PC-9 (cell line): Measurements from ENCODE around the gene SP140L.

Experiments used
- EZH2 ChIP-seq: fragments of 200-600 bp; sonication (generic); IDR thresholded peaks from 2 replicates; pipeline ENCODE4 v1.8.0; 2017; ENCODE audit warnings: antibody characterized with exemption, low read depth
- TF ChIP-seq, protein P1 (sequence below): fragments of 200-600 bp; sonication (generic); conservative IDR thresholded peaks from 2 replicates; pipeline ENCODE4 v1.6.1; 2017; ENCODE audit warnings: mixed run types, antibody characterized with exemption, mild to moderate bottlenecking, moderate library complexity

DNA sequence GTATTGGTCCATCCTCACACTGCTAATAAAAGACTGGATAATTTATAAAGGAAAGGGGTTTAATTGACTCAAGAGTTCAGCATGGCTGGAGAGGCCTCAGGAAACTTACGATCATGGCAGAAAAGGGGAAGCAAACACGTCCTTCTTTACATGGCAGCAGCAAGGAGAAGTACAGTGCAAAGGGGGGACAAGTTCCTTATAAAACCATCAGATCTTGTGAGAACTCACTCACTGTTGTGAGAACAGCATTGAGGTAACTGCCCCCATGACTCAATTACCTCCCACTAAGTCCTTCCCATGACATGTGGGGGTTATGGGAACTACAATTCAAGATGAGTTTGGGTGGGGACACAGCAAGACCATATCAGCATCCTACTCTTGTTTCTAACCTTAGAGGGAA is 126.0 kb downstream of the SP140L start:
- TF ChIP-seq EZH2, result no peak
- TF ChIP-seq, protein P1, sequence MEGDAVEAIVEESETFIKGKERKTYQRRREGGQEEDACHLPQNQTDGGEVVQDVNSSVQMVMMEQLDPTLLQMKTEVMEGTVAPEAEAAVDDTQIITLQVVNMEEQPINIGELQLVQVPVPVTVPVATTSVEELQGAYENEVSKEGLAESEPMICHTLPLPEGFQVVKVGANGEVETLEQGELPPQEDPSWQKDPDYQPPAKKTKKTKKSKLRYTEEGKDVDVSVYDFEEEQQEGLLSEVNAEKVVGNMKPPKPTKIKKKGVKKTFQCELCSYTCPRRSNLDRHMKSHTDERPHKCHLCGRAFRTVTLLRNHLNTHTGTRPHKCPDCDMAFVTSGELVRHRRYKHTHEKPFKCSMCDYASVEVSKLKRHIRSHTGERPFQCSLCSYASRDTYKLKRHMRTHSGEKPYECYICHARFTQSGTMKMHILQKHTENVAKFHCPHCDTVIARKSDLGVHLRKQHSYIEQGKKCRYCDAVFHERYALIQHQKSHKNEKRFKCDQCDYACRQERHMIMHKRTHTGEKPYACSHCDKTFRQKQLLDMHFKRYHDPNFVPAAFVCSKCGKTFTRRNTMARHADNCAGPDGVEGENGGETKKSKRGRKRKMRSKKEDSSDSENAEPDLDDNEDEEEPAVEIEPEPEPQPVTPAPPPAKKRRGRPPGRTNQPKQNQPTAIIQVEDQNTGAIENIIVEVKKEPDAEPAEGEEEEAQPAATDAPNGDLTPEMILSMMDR, result no peak
